ENCODE results near the gene RIMS1.

DNA sequence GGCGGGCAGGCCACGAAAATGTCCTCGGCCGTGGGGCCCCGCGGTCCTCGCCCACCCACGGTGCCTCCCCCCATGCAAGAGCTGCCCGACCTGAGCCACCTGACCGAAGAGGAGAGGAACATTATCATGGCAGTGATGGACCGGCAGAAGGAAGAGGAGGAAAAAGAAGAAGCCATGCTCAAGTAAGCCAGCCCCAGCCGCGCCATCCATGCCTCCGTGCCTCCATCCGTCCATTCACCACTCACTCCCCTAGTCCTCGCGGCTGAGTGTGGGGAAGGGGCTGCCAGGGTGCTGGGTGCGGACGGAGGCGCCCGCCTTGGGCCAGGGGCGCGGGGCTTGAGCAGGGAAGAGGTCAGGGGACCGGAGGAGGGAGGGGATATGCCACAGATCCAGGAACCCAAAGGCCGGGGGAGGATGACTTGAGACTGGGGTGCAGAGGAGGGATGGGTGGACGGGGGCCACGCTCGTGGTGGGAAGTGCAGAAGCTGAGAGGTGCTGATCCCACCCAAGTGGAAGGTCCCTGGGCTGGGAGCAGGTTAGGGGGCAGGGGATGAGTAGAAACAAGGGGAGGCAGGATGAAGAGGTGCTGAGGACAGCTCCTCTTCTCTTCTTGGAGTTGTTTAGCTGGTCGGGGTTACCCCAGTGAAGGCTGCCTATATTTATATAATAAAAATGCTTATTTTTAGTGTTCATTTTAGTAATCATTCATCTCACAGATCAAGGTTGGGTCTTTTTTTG lies 825 bp downstream of the RIMS1 start:
- no peak for TF ChIP-seq POLR2A (IDR thresholded peaks at IDR 0.05)
- no peak for TF ChIP-seq CTCF (IDR thresholded peaks at IDR 0.05)
